Purkinje cell (primary cell): ENCODE results near the gene LCN10. TPM values are rescaled to one million over a fixed set of nuclear protein-coding genes. Genes with fewer than 3 reads are reported as not detected.

Source experiments
- polyA plus RNA-seq: library from polyadenylated mRNA; unstranded; fragments of >200 nt; fragmentation: Nextera tagmentation; gene quantifications from 2 replicates; pipeline ENCODE4 v1.2.1, GENCODE V29; 2014

The LCN10 gene
- not detected in 2 replicates for polyA plus RNA-seq

GRCh38 chr9:136742591-136743391, at the start of gene LCN10:
LCN10 (minus strand) TSS chr9:136742940; CDS start chr9:136742903, 37 bp downstream.

GRCh38 chr9:136790640-136791515, 48.1 kb upstream of the LCN10 start, which contains the start of gene TMEM141:
TMEM141 (plus strand) TSS chr9:136791344; CDS start chr9:136791371, 27 bp downstream.

GRCh38 chr9:136764301-136764891, 21.7 kb upstream of the LCN10 start, which contains the start of gene LCN15:
LCN15 (minus strand) TSS chr9:136764518; CDS start chr9:136764488, 30 bp downstream.

GRCh38 chr9:136748201-136748600, 5.5 kb upstream of the LCN10 start, which contains the start of gene LCN6:
LCN6 (minus strand) TSS chr9:136748525; CDS start chr9:136748483, 42 bp downstream.

GRCh38 chr9:136711751-136712689, 30.7 kb downstream of the LCN10 start, which contains the start of gene DIPK1B:
DIPK1B (plus strand) TSS chr9:136712572; CDS start chr9:136712666, 94 bp downstream.

Other genes starting within 250 kb of the LCN10 start
- 0.03 and 0.08 TPM in 2 replicates for gene NOTCH1, start 196.9 kb downstream of the LCN10 start, polyA plus RNA-seq
- gene EGFL7, start 80.0 kb downstream of the LCN10 start, polyA plus RNA-seq, result 6.2 TPM in 1 of 2 replicates, not detected in the other
- not detected in 2 replicates for gene AGPAT2, start 55.5 kb downstream of the LCN10 start, polyA plus RNA-seq
- gene DIPK1B, start 30.4 kb downstream of the LCN10 start, polyA plus RNA-seq, result 9.0 and 15.5 TPM in 2 replicates
- not detected in 2 replicates for gene LCN6, start 5.6 kb upstream of the LCN10 start, polyA plus RNA-seq
- 1.1 TPM in 1 of 2 replicates, not detected in the other for gene LCN8, start 15.3 kb upstream of the LCN10 start, polyA plus RNA-seq
- not detected in 2 replicates for gene LCN15, start 21.6 kb upstream of the LCN10 start, polyA plus RNA-seq
- 91.0 and 93.8 TPM in 2 replicates for gene TMEM141, start 48.4 kb upstream of the LCN10 start, polyA plus RNA-seq
- not detected in 2 replicates for gene CCDC183, start 53.4 kb upstream of the LCN10 start, polyA plus RNA-seq
- gene RABL6, start 65.0 kb upstream of the LCN10 start, polyA plus RNA-seq, result 1.2 and 1.9 TPM in 2 replicates
- gene AJM1, start 99.5 kb upstream of the LCN10 start, polyA plus RNA-seq, result not detected in 2 replicates
- gene PHPT1, start 106.5 kb upstream of the LCN10 start, polyA plus RNA-seq, result 274 and 285 TPM in 2 replicates
- gene MAMDC4, start 109.4 kb upstream of the LCN10 start, polyA plus RNA-seq, result 0.12 and 0.14 TPM in 2 replicates
- 421 and 539 TPM in 2 replicates for gene EDF1, start 123.4 kb upstream of the LCN10 start, polyA plus RNA-seq
- 1.1 and 1.4 TPM in 2 replicates for gene TRAF2, start 143.6 kb upstream of the LCN10 start, polyA plus RNA-seq
- gene FBXW5, start 201.8 kb upstream of the LCN10 start, polyA plus RNA-seq, result 0.56 and 2.2 TPM in 2 replicates
- 0.90 TPM in 1 of 2 replicates, not detected in the other for gene C8G, start 202.3 kb upstream of the LCN10 start, polyA plus RNA-seq
- gene LCN12, start 209.3 kb upstream of the LCN10 start, polyA plus RNA-seq, result not detected in 2 replicates
- 67.9 and 135 TPM in 2 replicates for gene PTGDS, start 234.6 kb upstream of the LCN10 start, polyA plus RNA-seq
- not detected in 2 replicates for gene LCNL1, start 240.1 kb upstream of the LCN10 start, polyA plus RNA-seq
- gene PAXX, start 249.5 kb upstream of the LCN10 start, polyA plus RNA-seq, result 4.7 TPM in 2 replicates